GM13976 (cell line): ENCODE data around the gene FASN.

Experiments
- DNase-seq: peaks from one replicate; pipeline ENCODE4 v3.0.0; 2012; ENCODE audit warnings: low spot score
- in situ Hi-C: fragments of 300-500 bp; cut with MboI; formaldehyde crosslinking; loops from one replicate; pipeline ENCODE4 v1.12.0; 2022; ENCODE audit warnings: low sequenced_read_pairs, mixed read lengths, inconsistent platforms; ENCODE audit not compliant: unreplicated experiment
- TF ChIP-seq, protein P1 (sequence below): IDR thresholded peaks from 2 replicates; pipeline ENCODE4 v1.5.1; 2012; ENCODE audit warnings: borderline replicate concordance, mild to moderate bottlenecking; ENCODE audit not compliant: insufficient read depth; ENCODE audit errors: extremely low read depth, missing control alignments, control extremely low read depth

Gene FASN

DNA sequence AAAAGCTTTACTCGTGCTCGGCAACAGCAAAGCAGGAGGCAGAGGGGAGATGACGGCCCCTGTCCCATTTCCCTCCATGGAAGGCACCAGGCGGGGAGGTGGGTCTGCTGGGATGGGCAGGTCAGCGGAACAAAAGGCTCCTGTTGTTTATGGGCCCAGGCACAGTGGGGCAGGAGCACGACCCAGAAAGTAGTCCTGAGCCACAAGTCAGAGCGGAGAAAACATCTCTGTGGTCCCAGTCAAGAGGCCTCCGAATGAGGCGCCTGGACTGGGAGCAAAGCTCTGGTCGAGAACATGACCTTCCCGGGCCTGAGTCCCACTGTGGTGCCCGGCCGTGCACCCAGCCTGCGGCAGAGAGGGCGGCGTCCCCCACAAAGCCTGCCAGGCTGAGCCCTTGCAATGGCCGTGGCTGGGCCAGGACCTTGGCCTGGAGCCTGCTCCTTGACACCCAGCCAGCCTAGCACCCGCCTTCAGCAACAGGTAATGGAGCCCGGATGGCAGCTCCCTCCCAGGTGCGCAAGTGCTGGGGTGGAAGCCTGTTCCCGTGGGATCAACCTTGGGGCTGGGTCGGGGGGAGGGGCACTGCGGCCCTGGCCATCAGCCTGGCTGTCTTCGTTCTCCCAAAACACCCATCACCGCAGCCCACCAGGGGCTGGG lies 50.0 kb downstream of the FASN start:
- DNase-seq = no peak
- TF ChIP-seq, protein P1, sequence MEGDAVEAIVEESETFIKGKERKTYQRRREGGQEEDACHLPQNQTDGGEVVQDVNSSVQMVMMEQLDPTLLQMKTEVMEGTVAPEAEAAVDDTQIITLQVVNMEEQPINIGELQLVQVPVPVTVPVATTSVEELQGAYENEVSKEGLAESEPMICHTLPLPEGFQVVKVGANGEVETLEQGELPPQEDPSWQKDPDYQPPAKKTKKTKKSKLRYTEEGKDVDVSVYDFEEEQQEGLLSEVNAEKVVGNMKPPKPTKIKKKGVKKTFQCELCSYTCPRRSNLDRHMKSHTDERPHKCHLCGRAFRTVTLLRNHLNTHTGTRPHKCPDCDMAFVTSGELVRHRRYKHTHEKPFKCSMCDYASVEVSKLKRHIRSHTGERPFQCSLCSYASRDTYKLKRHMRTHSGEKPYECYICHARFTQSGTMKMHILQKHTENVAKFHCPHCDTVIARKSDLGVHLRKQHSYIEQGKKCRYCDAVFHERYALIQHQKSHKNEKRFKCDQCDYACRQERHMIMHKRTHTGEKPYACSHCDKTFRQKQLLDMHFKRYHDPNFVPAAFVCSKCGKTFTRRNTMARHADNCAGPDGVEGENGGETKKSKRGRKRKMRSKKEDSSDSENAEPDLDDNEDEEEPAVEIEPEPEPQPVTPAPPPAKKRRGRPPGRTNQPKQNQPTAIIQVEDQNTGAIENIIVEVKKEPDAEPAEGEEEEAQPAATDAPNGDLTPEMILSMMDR = no peak
- in situ Hi-C loops = no loop called here

DNA sequence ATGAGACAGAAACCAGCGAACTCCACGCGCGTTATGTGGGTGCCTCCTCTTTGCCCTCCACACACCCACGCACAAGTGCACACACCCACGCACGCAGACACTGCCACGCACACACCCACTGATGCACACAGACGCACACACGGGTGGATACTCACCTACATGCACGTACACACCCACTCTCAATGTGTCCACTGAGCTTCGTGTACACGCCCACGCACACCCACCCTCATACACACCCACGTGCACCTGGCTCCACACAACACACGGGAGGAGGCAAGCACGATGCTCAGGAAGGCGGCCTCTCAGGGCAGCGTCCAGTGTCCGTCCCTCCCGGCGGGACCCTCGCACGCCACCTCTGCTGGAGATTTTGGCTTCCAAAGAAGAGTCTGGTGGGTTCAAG lies 50.7 kb downstream of the FASN start:
- DNase-seq = no peak
- in situ Hi-C loops = no loop called here
- TF ChIP-seq, protein P1 = no peak

DNA sequence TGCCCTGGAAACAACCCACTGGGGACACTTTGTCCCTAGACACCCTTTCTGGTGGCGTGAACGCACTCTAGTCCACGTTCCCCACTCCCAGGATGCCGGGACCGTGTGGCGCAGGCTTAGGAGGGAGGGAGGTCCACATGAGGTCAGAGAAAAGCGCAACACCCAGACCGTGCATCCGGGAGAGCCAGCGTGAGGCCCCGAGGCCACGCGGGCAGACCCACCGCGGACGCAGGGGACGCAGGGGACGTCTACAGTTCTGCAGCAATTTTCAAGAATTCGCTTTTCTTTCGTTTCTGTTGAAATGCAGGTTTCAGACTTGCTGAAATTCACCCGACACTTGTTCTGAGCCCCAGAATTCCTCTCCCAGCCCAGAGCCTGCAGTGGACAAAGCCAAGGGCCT lies 51.1 kb downstream of the FASN start:
- in situ Hi-C loops = no loop called here
- TF ChIP-seq, protein P1 = no peak
- DNase-seq = no peak

DNA sequence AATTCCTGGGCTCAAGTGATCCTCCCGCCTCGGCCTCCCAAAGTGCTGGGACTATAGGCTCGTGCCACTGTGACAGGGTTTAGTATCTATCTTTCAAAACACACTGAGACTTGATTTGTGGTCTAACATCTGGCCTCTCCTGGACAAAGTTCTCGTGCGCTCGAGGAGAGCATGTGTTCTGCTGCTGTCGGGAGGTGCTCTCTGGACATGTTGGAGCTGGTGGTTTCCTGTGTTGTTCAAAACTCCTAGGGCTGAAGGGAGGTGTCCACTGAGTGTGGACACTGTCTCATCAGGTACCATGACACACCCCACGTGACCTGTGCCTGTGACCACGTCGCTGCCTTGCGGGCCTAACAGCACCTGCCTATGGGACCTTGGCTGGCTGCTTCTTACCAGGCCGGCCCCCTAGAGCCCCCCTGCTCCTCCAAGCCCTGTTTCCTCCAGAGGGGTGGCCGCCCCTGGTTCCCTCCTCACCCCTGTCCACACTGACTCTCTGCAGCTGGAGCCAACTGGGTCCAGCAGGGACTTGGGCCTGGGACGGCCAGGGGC lies 52.0 kb downstream of the FASN start:
- TF ChIP-seq, protein P1 = no peak
- DNase-seq = no peak
- in situ Hi-C loops = no loop called here

DNA sequence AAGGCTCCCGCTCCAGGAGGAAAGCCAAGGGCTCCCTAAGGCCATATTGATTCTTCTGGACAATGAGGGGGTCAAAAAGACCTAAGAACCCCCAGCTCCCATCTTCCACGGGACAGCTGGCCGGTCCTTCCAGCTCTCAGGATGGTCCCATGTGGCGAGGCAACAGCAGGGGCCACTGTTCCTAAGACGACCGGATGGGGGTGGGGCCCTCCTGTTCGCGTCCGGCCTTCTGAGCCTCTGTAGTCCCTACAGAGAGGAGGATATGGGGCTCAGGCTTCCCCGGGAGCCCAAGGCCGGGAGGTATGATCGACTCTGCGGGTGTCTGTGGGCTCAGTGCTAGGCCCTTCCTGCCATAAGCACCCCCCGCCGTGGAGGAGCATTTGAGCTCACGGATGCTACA lies 54.5 kb downstream of the FASN start:
- DNase-seq = no peak
- TF ChIP-seq, protein P1 = no peak
- in situ Hi-C loops = no loop called here

DNA sequence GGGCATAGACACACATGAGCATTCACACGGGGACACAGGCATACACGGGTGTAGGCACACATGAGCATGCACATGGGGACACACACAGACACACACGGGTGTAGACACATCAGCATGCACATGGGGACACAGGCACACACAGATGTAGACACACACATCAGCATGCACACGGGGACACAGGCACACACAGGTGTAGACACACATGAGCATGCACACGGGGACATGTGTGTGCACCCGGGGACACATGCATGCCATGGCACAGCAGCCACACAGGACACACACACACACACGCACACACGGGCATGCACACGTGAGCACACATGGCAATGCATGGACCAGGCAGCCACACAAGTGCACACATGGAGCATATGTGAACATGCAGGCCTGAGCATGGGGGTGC lies 55.4 kb downstream of the FASN start:
- TF ChIP-seq, protein P1 = no peak
- in situ Hi-C loops = no loop called here
- DNase-seq = no peak
